Lung microvascular endothelial cell (primary cell): Measurements from ENCODE around the gene DROSHA. TPM values are rescaled to one million over a fixed set of nuclear protein-coding genes. Genes with fewer than 3 reads are reported as not detected.
A peak's percentile ranks its signal among the peaks of the same experiment; 100 is the strongest.

ENCODE experiments used
- DNase-seq, 2 donors: peaks; one replicate each; pipeline versions ENCODE4 v3.0.0 to v3.0.0-alpha.2; 2010; ENCODE audit warnings: low read depth in 2 of 2
- total RNA-seq: library from RNA; depleted of rRNA; stranded (reverse); fragments of >200 nt; gene quantifications from 2 replicates; pipeline ENCODE4 v1.2.1, GENCODE V29; 2014

The DROSHA gene
- total RNA-seq, 1 donor from 2014 or later, result 43.7 TPM

DNA sequence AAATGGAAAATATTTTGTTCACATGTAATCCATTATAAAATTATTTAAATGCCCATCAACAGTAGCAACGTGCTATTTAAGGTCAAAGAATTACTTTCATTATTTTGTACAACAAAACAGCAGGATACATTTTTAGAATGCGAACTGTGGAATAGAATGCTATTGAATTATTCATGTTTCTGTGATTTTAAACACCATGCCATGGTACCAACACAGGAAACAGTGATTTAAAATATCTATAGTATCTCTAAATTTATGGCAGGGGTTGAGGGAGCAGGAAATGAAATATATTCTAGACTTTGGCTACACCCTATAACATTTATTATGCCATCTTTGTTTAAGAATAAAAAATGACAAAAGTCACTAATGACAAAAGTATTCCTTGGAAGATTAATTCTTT, 62.4 kb downstream of the DROSHA start:
- no peak for DNase-seq

DNA sequence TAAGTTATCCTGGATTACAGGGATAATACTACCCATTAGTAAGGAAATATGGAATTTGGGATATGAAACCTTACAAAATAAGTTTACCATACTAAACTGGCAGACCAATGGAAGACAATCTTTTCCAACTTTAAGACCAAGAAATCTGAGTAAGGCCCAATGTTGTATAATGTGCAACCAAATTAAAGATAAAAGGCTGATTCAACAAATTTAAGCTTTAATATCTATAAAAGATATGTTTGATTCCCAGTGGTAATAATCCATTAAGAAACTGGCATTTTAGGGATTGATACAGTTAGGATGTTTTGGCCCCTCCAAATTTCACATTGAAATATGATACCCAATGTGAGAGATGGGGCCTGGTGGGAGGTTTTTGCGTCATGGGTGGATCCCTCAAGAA, 66.6 kb downstream of the DROSHA start:
- DNase-seq, result no peak

DNA sequence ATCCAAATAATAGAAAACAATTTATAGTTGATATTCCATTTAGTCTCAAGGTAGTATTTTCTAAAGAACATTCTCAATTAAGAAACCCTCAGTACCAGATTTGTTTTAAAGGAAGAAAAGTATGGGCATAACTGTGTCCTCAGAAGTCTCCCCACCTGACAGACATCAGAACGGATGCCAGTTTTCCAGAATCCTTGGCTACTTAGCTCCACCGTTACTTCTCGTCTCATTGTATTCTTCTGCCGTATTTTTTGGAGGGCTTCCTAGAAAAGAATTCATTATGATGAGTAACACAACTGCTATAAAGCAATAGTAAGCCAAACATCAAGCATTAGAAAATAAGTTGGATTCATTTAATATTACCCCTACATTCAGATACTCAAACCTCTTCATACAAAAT, 67.8 kb downstream of the DROSHA start:
- peak in 1 of 2 donors; percentile 2 for DNase-seq

DNA sequence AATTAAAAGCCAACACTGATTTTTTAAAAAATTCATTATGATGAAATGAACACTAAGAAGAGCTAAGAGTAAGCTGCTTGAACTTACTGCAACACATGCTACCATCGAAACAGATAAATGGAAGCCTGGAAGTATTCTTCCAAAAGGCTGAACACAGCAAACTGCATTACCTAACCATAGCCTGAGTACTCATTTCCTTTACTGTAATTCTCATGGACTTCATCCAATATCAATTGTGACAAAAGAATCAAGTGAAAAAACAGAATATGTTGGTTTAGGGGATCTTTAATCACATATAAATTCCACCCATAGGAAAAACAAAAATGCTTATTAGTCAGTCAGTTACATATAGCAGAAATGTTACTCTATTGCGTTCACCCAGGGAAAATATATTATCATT, 68.5 kb downstream of the DROSHA start:
- peak; percentile 48 to 74 for DNase-seq

DNA sequence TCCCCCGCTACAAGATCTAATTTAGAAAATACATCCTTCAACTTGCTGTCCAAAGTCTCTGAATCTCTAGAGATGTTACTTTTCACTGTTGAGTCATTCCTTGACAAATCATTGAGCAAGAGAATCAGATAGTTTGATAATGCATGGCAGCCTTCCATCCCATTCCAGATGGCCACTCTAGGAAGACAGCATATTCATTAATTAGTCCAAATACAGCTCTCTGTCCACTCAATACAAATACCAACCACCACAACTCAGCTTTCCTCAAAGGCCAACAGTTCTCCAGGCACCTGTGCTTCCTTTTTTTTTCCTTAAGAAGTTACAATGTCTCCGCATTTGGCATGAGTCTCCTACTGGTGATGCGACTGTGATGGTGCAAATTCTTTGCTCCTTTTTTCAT, 72.3 kb downstream of the DROSHA start:
- no peak for DNase-seq

DNA sequence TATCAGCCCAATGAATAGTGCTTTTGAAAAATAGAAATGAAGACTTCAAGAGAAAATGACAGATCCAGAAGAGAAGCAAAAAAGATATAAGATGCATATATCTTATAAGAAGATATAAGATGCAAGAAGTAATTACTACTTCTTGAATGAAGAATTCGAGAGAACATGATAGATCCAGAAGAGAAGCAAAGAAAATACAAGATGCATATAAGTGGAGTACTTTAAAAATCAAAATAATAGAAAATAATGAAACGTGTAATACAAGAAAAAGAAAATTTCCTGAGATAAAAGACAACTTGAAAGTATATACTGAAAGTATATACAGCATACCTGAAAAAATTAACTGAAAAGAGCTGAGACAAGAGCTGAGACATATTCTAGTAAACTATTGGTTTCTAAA, 76.7 kb downstream of the DROSHA start:
- no peak for DNase-seq

DNA sequence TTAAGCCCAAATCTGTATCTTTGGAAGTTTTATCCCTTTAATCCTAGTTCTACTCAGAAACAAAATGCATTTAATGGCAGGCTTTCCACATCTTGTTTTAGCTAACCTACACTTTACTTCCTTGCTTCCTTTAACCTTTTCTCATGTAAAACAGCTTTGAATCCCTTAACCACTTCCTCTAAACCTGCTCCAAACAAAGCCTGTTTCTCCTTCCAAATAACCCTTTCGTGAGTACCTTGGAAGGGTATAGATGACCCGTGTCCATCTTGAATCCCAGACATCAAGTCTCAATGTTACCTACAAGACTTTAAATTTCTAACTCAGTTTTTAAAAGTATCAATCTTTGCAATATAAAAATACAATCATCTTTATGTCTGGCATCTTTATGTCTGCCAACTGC, 78.4 kb downstream of the DROSHA start:
- no peak for DNase-seq

DNA sequence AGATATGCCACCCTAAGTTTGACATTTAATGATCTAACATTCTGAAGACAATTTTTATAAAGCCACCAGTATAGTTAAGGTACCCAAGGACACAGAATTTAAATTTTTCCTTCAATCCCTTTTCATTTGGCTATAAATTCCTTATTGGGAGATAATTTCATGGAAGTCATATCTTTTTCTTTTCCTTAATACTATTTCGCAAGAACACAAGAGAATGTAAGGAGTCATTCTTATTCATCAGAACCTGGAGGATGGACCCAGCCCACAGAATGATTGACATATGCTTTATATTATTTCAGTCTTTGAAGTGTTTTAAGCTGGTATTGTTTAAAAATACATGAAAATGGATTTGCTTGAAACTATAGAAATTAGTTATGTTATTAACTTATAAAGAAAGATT, 79.6 kb downstream of the DROSHA start:
- no peak for DNase-seq

DNA sequence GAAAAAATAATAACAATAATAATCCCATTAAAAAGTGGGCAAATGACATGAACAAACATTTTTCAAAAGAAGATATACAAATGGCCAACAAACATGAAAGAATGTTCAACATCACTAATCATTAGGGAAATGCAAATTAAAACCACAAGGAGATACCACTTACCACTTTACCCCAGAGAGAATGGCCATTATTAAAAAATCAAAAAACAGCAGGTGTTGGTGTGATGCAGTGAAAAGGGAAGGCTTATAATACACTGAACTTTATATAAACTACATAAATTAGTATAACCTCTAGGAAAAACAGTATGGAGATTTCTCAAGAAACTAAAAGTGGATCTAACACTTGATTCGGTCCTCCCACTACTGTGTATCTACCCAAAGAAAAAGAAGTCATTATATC, 81.9 kb downstream of the DROSHA start:
- DNase-seq, result no peak

DNA sequence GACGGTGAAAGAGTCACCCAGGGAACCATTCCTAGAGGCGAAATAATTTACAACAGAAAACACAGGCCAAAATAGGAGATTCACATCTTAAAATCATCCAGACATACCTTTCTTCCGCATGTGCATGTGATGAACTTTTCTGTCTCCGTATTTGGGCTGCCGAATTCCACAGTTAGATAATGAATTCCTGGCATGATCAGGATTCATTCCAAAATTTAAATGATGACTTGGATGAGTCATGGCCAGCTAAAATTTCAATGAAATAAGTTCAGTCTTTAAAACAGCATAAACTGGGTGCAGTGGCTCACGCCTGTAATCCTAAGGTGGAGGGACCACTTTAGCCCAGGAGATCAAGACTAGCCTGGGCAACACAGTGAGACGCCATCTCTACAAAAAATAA, 82.7 kb downstream of the DROSHA start:
- no peak for DNase-seq

DNA sequence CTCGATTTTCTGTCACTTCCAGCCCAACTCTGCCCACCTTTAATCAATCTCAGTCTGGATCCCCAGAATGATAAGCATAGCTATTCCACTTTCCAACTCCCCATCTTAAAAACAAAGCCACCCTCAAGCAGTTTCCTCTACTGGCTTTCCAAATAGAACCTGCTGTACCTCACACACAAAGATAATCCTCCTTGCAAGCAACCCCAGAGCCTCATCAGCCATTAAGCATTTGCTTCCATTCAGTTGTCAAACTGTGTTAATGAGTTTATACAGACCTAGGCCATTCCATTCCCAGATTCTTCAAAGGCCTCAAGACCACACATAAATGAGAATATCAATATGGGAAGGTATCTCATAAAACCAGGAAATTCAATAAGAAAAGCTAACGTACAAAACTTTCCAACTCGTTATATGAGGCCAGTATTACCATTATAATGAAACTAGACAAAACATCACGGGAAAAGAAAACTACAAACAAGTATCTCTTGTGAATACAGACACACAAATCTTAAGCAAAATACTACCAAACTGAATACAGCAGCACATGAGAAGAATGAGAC, 86.8 kb downstream of the DROSHA start:
- no peak for DNase-seq

DNA sequence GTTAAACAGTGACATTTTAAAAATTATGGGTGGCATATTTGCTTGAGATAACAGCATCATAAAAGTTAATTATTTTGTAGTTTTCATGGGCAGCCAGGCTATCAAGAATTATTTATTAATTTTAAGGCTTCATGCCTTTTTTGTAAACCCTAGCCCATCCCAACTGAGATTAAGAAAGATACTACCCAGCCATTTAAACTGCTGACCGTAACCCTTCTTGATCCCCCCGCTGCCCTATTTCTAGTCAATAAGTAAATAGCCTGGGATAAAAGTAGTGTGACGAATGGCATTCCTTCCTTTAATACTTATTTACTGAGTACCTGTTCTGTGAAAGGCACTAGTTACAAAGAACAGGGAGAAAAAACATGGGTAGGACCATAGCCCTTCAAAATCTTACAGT, 88.3 kb downstream of the DROSHA start:
- no peak for DNase-seq

DNA sequence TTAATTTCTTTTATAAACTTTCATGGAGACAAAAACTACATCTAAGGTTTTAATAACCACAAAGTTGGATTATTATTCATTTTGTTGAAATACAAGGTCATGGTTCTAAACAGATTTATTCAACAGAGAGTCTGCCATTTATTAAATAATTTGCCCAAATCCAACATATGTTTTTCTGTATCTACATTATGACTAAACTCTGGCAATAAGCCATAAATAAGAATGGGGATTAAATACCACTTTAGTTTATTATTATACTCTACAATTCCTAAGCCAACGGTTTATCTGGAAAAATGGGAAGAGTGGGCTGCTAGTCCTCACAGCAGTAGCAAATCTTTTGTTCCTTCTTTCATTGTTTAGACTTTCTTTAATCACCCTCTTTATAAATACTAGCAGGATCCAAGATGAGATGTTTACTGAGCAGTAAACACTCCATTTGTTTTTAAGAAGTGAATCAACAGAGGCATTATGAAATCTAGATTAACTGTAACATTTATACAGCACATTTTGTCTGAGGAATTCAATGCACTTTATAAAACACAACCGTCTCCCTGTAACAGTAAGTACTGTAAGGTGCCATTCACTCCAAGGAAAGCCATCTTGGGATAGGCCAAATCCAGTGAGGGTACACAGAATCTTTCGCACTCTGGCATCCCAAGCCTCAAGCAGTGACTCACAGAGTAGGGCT, 89.7 kb downstream of the DROSHA start:
- no peak for DNase-seq

DNA sequence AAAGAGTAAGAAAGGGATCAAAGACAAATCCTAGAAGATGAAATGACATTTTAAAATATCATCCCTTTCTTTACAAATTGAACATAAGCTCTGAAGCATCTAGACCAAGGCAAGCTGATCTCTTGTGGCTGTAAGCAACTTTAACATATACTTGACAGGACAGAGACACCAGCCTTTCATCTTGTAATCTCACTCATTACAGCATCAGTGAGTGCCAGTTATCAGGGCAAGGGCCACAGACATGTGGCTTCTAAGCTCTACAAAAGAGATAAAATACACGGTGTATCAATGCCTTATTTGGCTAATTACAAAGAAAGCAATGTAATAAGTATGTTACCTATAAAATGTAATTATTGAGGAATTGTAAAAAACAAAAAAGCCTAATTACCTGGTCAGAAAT, 95.0 kb downstream of the DROSHA start:
- DNase-seq, result no peak

DNA sequence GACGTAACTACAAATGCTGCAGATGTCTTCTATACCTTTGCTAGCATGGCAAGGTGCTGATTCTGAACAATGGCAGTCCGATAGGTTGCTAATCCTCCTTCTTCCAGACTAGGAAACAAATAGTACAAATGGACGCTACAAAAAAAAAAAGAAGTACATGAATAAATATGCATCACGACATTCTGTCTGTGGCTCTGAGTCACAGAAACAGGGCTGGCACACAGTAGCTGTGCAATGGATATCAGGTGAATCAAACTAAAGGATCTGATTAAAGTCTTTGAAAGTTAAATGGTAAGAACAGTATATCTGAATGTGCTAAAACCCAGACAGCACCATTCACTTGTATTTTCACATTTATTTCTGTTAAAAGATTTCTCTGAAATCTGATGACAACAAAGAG, 96.2 kb downstream of the DROSHA start:
- no peak for DNase-seq

DNA sequence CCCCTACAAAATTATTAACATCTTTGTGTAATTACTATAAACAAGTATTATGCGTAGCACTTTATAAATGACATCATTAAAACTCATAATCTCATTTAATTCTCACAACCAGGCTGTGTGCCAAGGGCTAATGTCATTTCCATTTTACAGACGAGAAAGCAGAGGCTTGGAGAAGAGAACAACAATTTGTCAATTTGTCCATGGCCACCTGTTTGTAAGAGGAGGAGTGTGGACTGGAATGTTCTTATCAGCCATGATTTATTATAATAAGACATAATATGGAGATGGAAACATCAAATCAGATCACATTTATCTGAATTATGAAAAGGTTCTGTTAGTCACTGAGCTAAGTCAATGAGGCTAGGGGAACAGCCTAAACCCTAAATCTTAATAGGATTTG, 97.0 kb downstream of the DROSHA start:
- DNase-seq, result no peak

DNA sequence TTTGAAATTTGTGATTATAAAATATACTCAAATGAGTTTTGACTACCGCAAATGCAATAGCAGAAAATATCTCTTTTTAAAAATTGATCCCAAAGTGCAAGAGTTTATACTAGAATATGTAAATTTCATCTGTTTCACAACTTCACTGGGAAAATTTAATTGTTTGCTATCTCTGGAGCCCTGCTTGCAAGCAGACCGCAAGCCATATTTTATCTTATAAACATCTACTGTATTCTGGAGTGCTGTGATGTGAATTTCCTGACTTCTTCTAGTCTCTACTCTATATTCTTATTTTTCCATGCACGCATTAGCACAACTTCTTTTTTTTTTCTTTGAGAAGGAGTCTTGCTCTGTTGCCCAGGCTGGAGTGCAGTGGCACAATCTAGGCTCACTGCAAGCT, 98.7 kb downstream of the DROSHA start:
- no peak for DNase-seq

DNA sequence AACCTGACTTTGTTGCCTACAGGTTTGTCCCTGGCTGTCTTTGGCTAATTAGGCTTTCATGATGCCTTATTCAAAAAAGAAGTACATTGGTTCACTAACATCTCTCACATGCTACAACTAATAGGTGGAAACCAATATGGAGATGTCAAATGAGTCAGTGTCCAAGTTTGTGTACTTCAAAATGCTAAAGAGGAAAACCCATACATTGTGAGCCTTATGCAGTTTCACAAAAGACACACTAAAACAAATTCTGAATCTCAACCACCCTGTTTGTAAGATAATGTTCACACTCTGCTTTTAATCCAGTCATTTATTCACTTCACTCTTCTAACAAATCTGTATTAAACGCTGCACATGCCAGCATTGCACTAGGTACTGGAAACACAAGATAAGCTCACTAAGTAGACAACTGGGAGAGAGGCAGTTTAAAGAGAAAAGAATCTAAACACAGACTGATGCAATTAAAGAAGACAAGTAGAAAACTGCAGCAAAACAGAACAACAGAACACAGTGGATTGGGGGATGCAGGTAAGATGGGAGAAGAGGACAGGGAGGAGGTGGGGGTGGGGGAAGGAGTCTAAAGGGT, 104.1 kb downstream of the DROSHA start:
- DNase-seq, result no peak

DNA sequence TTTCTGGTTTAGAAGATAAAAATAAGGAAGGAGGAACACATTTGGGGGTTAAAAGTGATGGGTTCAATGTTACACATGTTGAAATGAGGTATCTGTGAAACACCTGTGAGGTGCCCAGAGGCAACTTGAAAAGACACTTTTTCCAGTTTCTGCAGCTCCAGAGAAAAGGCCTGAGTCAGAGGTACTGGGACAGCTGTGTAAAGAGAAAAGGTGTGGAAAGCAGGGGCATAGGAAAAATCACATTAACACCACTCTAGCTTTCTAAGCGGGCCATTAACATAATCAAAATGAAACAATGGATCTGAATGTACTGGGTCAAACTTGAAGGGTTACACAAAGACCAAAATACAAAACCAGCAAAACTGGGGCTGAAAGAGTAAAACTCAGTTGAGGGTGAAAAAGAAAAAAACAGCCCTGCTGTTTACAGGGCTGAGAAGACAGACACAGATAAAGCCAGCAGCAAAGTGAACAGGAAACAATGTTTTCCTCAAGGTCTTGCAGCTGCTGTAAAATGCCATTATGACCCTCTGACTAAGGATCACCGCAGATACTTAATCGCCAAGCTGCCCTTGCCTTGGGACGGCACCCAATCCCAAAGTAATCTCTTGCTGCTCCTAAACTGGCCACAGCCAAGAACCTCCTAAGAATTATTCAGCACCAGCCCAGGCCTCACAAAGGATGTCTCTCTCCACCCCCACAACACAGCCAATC, 104.7 kb downstream of the DROSHA start:
- peak in 1 of 2 donors; percentile 63 for DNase-seq

DNA sequence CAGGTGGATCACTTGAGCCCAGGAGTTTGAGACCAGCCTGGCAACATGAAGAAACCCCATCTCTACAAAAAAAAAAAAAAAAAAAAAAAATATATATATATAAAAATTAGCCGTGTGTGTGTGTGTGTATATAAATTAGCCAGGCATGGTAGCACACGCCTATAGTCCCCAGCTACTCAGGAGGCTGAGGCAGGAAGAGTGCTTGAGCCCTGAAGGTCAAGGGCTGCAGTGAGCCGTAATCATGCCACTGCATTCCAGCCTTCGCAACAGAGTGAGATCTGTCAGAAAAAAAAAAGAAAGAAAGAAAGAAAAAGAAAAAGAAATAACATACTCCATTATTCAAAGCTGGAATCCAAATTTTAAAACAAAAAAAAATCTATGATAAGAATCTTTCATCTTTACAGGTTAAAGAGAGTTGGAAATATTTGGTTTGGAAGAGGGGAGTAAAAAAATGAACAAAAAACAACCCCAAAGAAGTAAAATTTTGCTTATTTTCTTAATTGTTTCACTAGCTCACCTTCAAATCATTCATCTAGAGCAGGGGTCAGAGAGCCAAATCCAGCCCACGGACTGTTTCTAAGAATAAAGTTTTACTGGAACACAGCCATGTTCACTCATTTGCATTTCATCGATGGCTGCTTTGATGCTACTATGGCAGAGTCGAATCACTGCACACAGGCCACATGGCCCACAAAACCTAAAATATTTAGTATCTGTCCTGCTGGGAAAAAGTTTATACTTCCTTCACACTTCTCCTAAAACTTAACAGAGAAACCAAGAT, 109.9 kb downstream of the DROSHA start:
- no peak for DNase-seq

DNA sequence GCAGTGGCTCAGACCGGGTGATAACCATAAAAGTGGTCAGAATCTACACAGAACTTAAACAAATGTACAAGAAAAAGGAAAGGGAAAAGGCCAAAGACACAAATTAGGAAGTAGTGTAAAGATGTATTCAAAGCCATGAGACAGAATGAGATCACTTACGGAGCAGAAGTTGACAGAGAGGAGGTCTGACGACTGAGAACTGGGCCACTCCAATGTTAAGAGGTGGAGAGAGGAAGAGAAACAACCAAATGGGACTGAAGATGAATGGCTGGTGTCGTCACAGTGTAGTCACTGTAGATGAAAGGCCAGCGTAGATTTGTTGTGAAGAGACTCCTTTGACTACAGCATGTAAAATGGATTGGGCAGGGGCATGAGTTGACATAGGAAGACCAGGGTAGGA, 114.4 kb downstream of the DROSHA start:
- no peak for DNase-seq

DNA sequence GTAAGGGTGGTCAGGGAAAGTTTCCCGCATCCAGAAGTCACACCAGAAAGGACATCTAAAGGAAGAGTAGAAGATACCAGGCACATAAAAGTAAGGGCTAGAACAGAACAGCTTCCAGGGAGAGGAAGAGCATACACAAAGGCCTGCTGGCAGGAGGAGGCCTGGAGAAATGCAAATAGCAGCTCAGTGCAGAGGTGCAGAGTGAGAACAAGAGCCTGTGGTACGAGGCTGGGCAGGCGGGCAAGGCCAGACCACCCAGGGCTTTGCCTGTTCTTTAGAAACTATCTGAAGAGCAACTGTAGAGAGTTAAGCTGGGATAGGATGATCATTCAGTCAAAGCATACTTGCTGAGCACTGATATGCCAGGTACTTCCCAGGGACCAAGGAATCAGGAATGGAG, 115.3 kb downstream of the DROSHA start:
- no peak for DNase-seq
